Measurements from ENCODE around the gene SH3GL2.

The SH3GL2 gene

GRCh38 chr9:17824191-17824590 is 245.3 kb downstream of the SH3GL2 start:
- no peak for DNase-seq

- DNase-seq, result no peak
Measured at GRCh38 chr9:17824616-17825264, 245.9 kb downstream of the SH3GL2 start.

GRCh38 chr9:17825265-17825659 is 246.4 kb downstream of the SH3GL2 start:
- DNase-seq, result no peak

- no peak for DNase-seq
Measured at GRCh38 chr9:17829064-17829463, 250.2 kb downstream of the SH3GL2 start.

GRCh38 chr9:17829812-17830385 is 251.0 kb downstream of the SH3GL2 start:
- no peak for DNase-seq

- no peak for DNase-seq
Measured at GRCh38 chr9:17832812-17833211, 253.9 kb downstream of the SH3GL2 start.

- DNase-seq, result no peak
Measured at GRCh38 chr9:17833846-17834245, 255.0 kb downstream of the SH3GL2 start.

GRCh38 chr9:17837965-17838364 is 259.1 kb downstream of the SH3GL2 start:
- DNase-seq, result no peak

- peak; percentile 53 for DNase-seq
Measured at GRCh38 chr9:17839776-17840175, 260.9 kb downstream of the SH3GL2 start.

GRCh38 chr9:17843236-17843635 is 264.4 kb downstream of the SH3GL2 start:
- DNase-seq, result no peak
